Astrocyte (in vitro differentiated cells and primary cell): ENCODE measurements around the gene GRIN2A.

Experiments
- EZH2 ChIP-seq: IDR thresholded peaks from 2 replicates; pipeline ENCODE4 v1.6.1; 2012; ENCODE audit warnings: mild to moderate bottlenecking, low read length, inconsistent platforms; ENCODE audit not compliant: insufficient read depth
- TF ChIP-seq, protein P1 (sequence below): IDR thresholded peaks from 2 replicates; pipeline ENCODE4 v1.5.1; 2011; ENCODE audit warnings: low read depth, mild to moderate bottlenecking, inconsistent platforms, low read length, moderate library complexity; ENCODE audit not compliant: insufficient read depth

DNA sequence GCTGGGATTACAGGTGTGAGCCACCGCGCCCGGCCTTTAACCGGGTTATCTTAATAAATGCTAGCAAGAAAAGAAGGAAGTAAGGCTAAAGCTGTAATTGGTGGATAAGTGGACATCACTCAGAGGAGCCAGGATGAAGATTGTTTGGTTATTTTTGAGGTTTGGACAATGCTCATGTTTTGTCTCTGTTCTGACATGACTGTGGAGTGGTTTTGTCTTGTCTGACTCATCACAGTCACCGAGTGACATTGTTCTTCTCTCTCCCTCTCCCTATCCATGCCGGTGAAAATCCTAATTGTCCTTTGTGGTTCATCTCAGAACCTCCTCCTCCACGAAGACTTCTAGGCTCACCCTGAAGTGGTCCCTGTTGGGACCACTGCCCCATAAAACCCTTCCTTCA is 23.5 kb upstream of the GRIN2A start:
- TF ChIP-seq, protein P1, sequence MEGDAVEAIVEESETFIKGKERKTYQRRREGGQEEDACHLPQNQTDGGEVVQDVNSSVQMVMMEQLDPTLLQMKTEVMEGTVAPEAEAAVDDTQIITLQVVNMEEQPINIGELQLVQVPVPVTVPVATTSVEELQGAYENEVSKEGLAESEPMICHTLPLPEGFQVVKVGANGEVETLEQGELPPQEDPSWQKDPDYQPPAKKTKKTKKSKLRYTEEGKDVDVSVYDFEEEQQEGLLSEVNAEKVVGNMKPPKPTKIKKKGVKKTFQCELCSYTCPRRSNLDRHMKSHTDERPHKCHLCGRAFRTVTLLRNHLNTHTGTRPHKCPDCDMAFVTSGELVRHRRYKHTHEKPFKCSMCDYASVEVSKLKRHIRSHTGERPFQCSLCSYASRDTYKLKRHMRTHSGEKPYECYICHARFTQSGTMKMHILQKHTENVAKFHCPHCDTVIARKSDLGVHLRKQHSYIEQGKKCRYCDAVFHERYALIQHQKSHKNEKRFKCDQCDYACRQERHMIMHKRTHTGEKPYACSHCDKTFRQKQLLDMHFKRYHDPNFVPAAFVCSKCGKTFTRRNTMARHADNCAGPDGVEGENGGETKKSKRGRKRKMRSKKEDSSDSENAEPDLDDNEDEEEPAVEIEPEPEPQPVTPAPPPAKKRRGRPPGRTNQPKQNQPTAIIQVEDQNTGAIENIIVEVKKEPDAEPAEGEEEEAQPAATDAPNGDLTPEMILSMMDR = no peak
- no peak for TF ChIP-seq EZH2
